Measurements from ENCODE around the gene TRIM5.
"Not testable (repeated sequence)": the region's sequence is repeated elsewhere in the genome, so short reads cannot be mapped to it uniquely, and the experiment has no call there.

DNA sequence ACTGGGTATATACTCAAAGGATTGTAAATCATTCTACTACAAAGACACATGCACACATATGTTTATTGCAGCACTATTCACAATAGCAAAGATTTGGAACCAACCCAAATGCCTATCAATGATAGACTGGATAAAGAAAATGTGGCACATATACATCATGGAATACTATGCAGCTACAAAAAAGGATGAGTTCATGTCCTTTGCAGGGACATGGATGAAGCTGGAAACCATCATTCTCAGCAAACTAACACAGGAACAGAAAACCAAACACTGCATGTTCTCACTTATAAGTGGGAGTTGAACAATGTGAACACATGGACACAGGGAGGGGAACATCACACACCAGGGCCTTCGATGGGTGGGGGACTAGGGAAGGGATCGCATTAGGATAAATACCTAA is 27.9 kb downstream of the TRIM5 start:
- not testable (repeated sequence) for TF ChIP-seq ELF4 (CRISPR knock-in tag; IDR thresholded peaks at IDR 0.05); POLR3A (IDR thresholded peaks at IDR 0.05; ENCODE audit: borderline replicate concordance, extremely low read depth, insufficient read depth, insufficient read length); PTRF (tag; IDR thresholded peaks at IDR 0.05); NR3C1 (CRISPR knock-in tag; IDR thresholded peaks at IDR 0.05); CBX1 (IDR thresholded peaks at IDR 0.05; ENCODE audit: low read depth); FOXM1 (IDR thresholded peaks at IDR 0.05; ENCODE audit: low read depth); FOXM1 (CRISPR knock-in tag; IDR thresholded peaks at IDR 0.05; ENCODE audit: low read depth); CEBPB (tag; IDR thresholded peaks at IDR 0.05); TOE1 (IDR thresholded peaks at IDR 0.05; ENCODE audit: borderline replicate concordance); TOE1 (CRISPR knock-in tag; IDR thresholded peaks at IDR 0.05; ENCODE audit: borderline replicate concordance, low read depth); POLR2A (conservative IDR thresholded peaks at IDR 0.05)
- TF ChIP-seq, protein P1, sequence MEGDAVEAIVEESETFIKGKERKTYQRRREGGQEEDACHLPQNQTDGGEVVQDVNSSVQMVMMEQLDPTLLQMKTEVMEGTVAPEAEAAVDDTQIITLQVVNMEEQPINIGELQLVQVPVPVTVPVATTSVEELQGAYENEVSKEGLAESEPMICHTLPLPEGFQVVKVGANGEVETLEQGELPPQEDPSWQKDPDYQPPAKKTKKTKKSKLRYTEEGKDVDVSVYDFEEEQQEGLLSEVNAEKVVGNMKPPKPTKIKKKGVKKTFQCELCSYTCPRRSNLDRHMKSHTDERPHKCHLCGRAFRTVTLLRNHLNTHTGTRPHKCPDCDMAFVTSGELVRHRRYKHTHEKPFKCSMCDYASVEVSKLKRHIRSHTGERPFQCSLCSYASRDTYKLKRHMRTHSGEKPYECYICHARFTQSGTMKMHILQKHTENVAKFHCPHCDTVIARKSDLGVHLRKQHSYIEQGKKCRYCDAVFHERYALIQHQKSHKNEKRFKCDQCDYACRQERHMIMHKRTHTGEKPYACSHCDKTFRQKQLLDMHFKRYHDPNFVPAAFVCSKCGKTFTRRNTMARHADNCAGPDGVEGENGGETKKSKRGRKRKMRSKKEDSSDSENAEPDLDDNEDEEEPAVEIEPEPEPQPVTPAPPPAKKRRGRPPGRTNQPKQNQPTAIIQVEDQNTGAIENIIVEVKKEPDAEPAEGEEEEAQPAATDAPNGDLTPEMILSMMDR (IDR thresholded peaks at IDR 0.05 in 2 of 3, conservative IDR thresholded peaks at IDR 0.05 in 1 of 3; ENCODE audit: insufficient read depth in 2 of 3, low read depth in 1 of 3, low read length in 3 of 3): not testable (repeated sequence)
- TF ChIP-seq, protein P2, sequence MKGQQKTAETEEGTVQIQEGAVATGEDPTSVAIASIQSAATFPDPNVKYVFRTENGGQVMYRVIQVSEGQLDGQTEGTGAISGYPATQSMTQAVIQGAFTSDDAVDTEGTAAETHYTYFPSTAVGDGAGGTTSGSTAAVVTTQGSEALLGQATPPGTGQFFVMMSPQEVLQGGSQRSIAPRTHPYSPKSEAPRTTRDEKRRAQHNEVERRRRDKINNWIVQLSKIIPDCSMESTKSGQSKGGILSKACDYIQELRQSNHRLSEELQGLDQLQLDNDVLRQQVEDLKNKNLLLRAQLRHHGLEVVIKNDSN (CRISPR knock-in tag; IDR thresholded peaks at IDR 0.05): not testable (repeated sequence)

Measured in K562 (cell line).